ENCODE measurements around the gene OR52D1. TPM values are rescaled to one million over a fixed set of nuclear protein-coding genes. Genes with fewer than 3 reads are reported as not detected.

The OR52D1 gene
- total and polyA plus RNA-seq, 8 donors = 0.13 to 0.18 TPM; not detected in 6

DNA sequence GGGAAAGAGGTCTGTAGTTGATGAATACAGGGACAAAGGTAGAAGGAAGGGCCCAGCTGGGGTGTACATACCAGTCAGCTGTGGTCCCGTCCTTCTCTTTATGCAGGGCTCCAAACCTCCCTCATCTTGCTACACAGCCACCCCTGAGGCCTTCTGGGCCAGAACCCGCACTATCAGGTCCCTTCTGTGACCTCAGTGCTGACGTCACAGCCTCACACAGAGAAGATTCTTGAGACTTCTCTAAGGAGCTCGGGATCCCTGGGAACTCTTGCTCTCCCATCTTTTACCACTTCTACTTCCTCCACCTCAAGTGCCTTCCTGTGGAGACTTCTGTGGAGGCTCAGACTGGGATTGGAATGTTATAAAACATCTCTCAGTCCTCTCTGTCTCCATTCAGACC, 21.3 kb downstream of the OR52D1 start, which contains the start of gene UBQLN3:
Gene UBQLN3 (minus strand): TSS at position 155 of the 400 bp plus-strand sequence. CDS start 399 bp downstream, outside the sequence.
- H3K27me3 ChIP-seq = no peaks in the 10 kb centered on the region
- TF ChIP-seq, protein P1, sequence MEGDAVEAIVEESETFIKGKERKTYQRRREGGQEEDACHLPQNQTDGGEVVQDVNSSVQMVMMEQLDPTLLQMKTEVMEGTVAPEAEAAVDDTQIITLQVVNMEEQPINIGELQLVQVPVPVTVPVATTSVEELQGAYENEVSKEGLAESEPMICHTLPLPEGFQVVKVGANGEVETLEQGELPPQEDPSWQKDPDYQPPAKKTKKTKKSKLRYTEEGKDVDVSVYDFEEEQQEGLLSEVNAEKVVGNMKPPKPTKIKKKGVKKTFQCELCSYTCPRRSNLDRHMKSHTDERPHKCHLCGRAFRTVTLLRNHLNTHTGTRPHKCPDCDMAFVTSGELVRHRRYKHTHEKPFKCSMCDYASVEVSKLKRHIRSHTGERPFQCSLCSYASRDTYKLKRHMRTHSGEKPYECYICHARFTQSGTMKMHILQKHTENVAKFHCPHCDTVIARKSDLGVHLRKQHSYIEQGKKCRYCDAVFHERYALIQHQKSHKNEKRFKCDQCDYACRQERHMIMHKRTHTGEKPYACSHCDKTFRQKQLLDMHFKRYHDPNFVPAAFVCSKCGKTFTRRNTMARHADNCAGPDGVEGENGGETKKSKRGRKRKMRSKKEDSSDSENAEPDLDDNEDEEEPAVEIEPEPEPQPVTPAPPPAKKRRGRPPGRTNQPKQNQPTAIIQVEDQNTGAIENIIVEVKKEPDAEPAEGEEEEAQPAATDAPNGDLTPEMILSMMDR (IDR thresholded peaks at IDR 0.05) = no peak
- H3K36me3 ChIP-seq = no peaks in the 10 kb centered on the region
- intact Hi-C loops (cut with DNase I) = no loop called here
- DNase-seq = no peak
- no peaks in the 10 kb centered on the region for H3K4me1 ChIP-seq
- no peak within 1 kb of the TSS for H3K4me3 ChIP-seq
- no peak for ATAC-seq
- no peak within 1 kb of the TSS for H3K27ac ChIP-seq
- H3K9me3 ChIP-seq = no peaks in the 10 kb centered on the region

- no peaks in the 10 kb centered on the region for H3K9me3 ChIP-seq
- no peaks in the 10 kb centered on the region for H3K27me3 ChIP-seq
- H3K36me3 ChIP-seq = no peaks in the 10 kb centered on the region
- intact Hi-C loops (cut with DNase I) = no loop called here
- TF ChIP-seq, protein P1 (IDR thresholded peaks at IDR 0.05) = no peak
- no peaks in the 10 kb centered on the region for H3K4me1 ChIP-seq
- DNase-seq = no peak
- H3K4me3 ChIP-seq = no peak overlapping the region
- H3K27ac ChIP-seq = no peak overlapping the region
- no peak for ATAC-seq
Observed at GRCh38 chr11:5514841-5515240, 26.4 kb downstream of the OR52D1 start.

- no peaks in the 10 kb centered on the region for H3K4me1 ChIP-seq
- intact Hi-C loops (cut with DNase I) = no loop called here
- H3K9me3 ChIP-seq = no peaks in the 10 kb centered on the region
- no peaks in the 10 kb centered on the region for H3K36me3 ChIP-seq
- H3K27me3 ChIP-seq = no peaks in the 10 kb centered on the region
- no peak for ATAC-seq
- no peak within 1 kb of the TSS for H3K27ac ChIP-seq
- no peak for DNase-seq
- TF ChIP-seq, protein P1 (IDR thresholded peaks at IDR 0.05) = no peak
- no peak within 1 kb of the TSS for H3K4me3 ChIP-seq
Observed at GRCh38 chr11:5516599-5516998, 28.1 kb downstream of the OR52D1 start, which contains the start of gene UBQLNL. Gene UBQLNL, minus strand, starts transcription at chr11:5516699. Its CDS starts 258 bp downstream, at chr11:5516441.

DNA sequence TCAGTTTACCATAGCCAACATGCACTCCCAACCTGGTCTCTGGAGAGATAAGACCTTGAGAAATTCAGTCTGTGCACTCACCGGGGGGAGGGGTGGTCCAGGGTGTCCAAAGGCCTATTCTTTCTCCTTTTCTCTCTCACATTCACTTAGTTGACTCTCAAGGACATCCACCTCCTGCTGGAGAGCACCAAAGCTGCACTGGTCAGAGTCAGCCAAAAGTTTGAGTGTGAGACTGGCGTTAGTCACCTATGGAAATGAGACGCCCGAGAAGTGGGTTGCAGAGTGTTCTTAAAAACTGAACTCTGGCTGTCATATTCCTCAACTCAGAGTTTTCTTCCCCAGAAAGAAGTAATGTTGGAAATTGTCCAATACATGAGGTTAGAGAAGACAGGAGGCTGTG, 33.1 kb downstream of the OR52D1 start:
- Histone ChIP-seq H3K4me3 (no peak overlapping the region), H3K4me1 (no peaks in the 10 kb centered on the region), H3K36me3 (no peaks in the 10 kb centered on the region), H3K27me3 (no peaks in the 10 kb centered on the region), H3K9me3 (no peaks in the 10 kb centered on the region), H3K27ac (no peak overlapping the region)
- intact Hi-C loops (cut with DNase I) = no loop called here
- DNase-seq = no peak
- TF ChIP-seq, protein P1 (IDR thresholded peaks at IDR 0.05) = no peak
- no peak for ATAC-seq

GRCh38 chr11:5522308-5522707, 33.8 kb downstream of the OR52D1 start:
- ATAC-seq (no peak), DNase-seq (no peak)
- no peaks in the 10 kb centered on the region for H3K4me1 ChIP-seq
- intact Hi-C loops (cut with DNase I) = no loop called here
- TF ChIP-seq, protein P1 (IDR thresholded peaks at IDR 0.05) = no peak
- H3K27ac ChIP-seq = no peak overlapping the region
- H3K4me3 ChIP-seq = no peak overlapping the region
- H3K36me3 ChIP-seq = no peaks in the 10 kb centered on the region
- H3K9me3 ChIP-seq = no peaks in the 10 kb centered on the region
- no peaks in the 10 kb centered on the region for H3K27me3 ChIP-seq
